HepG2 (cell line): ENCODE results near the gene SMAD7. TPM values are rescaled to one million over a fixed set of nuclear protein-coding genes. Genes with fewer than 3 reads are reported as not detected.

Experiments
- AHR ChIP-seq: IDR thresholded peaks from 2 replicates; pipeline ENCODE4 v1.6.1; 2018; ENCODE audit warnings: missing genetic modification reagents, missing compliant biosample characterization
- E2F1 ChIP-seq: sonication (generic); formaldehyde crosslinking; IDR thresholded peaks from 2 replicates; pipeline ENCODE4 v1.5.0; 2020; ENCODE audit warnings: missing genetic modification reagents
- ELF4 ChIP-seq: sonication (generic); formaldehyde crosslinking; IDR thresholded peaks from 2 replicates; pipeline ENCODE4 v1.5.0; 2020; ENCODE audit warnings: missing genetic modification reagents, mild to moderate bottlenecking, moderate library complexity, borderline replicate concordance
- FOXA1 ChIP-seq, 2 experiments: fragments of 450-650 bp in 1 of 2; sonication (generic) in 1 of 2; formaldehyde crosslinking in 1 of 2; IDR thresholded peaks; 2 replicates each; pipeline versions ENCODE4 v1.4.0 to v1.6.1; 2016 to 2020; ENCODE audit warnings: missing genetic modification reagents in 1 of 2
- FOXK2 ChIP-seq: fragments of 450-650 bp; IDR thresholded peaks from 2 replicates; pipeline ENCODE4 v1.6.1; 2016
- GATA4 ChIP-seq: sonication (generic); IDR thresholded peaks from 2 replicates; pipeline ENCODE4 v1.6.1; 2016; ENCODE audit warnings: antibody characterized with exemption, low read depth, borderline replicate concordance
- MATR3 ChIP-seq: sonication (generic); formaldehyde crosslinking; IDR thresholded peaks from 2 replicates; pipeline ENCODE4 v1.4.0; 2020; ENCODE audit warnings: missing genetic modification reagents
- MED1 ChIP-seq: sonication (generic); formaldehyde crosslinking; IDR thresholded peaks from 2 replicates; pipeline ENCODE4 v1.4.0; 2020; ENCODE audit warnings: missing genetic modification reagents
- MEIS2 ChIP-seq: sonication (generic); formaldehyde crosslinking; IDR thresholded peaks from 2 replicates; pipeline ENCODE4 v1.9.0; 2021; ENCODE audit warnings: mild to moderate bottlenecking, missing genetic modification reagents
- NR3C1 ChIP-seq: sonication (generic); formaldehyde crosslinking; IDR thresholded peaks from 2 replicates; pipeline ENCODE4 v1.4.0; 2020; ENCODE audit warnings: missing genetic modification reagents
- PRPF4 ChIP-seq: fragments of 200-400 bp; formaldehyde crosslinking; IDR thresholded peaks from 2 replicates; pipeline ENCODE4 v1.6.1; 2016; ENCODE audit warnings: low read length, low read depth; ENCODE audit not compliant: poor library complexity, severe bottlenecking
- SMC3 ChIP-seq: IDR thresholded peaks from 2 replicates; pipeline ENCODE4 v1.6.1; 2011; ENCODE audit warnings: low read length, improper control_type of control experiment
- SYNCRIP ChIP-seq: fragments of 200-400 bp; formaldehyde crosslinking; IDR thresholded peaks from 2 replicates; pipeline ENCODE4 v1.6.1; 2018; ENCODE audit warnings: mild to moderate bottlenecking, low read depth, low read length; ENCODE audit not compliant: insufficient read depth
- TERF1 ChIP-seq: sonication (generic); formaldehyde crosslinking; IDR thresholded peaks from 2 replicates; pipeline ENCODE4 v1.8.0; 2022; ENCODE audit warnings: mild to moderate bottlenecking, missing genetic modification reagents, moderate library complexity
- TOE1 ChIP-seq: sonication (generic); formaldehyde crosslinking; IDR thresholded peaks from 2 replicates; pipeline ENCODE4 v1.4.0; 2020; ENCODE audit warnings: mild to moderate bottlenecking, missing genetic modification reagents
- TSC22D2 ChIP-seq: sonication (generic); formaldehyde crosslinking; IDR thresholded peaks from 2 replicates; pipeline ENCODE4 v1.5.1; 2020; ENCODE audit warnings: missing genetic modification reagents, mild to moderate bottlenecking, borderline replicate concordance
- ZNF44 ChIP-seq: sonication (generic); formaldehyde crosslinking; IDR thresholded peaks from 2 replicates; pipeline ENCODE4 v1.5.1; 2020; ENCODE audit warnings: mild to moderate bottlenecking, missing genetic modification reagents
- ZNF446 ChIP-seq: sonication (generic); formaldehyde crosslinking; IDR thresholded peaks from 2 replicates; pipeline ENCODE4 v1.5.0; 2020; ENCODE audit warnings: mild to moderate bottlenecking, missing genetic modification reagents
- ZNF558 ChIP-seq: sonication (generic); formaldehyde crosslinking; IDR thresholded peaks from 2 replicates; pipeline ENCODE4 v1.9.0; 2022; ENCODE audit warnings: mild to moderate bottlenecking, missing genetic modification reagents, borderline replicate concordance
- ZNF749 ChIP-seq: sonication (generic); formaldehyde crosslinking; IDR thresholded peaks from 2 replicates; pipeline ENCODE4 v1.8.0; 2022; ENCODE audit warnings: mild to moderate bottlenecking, missing genetic modification reagents, moderate library complexity, borderline replicate concordance
- polyA plus RNA-seq, 8 experiments: library from polyadenylated mRNA; depleted of rRNA in 3 of 8; stranded (reverse) in 7 of 8; unstranded in 1 of 8; fragments of >200 nt; fragmentation: Illumina TruSeq in 4 of 8; extraction: Trizol in 4 of 8; gene quantifications; 2 replicates each; pipeline versions ENCODE4 v1.2.1 to v1.2.3, GENCODE V29; 2011 to 2016; ENCODE audit warnings: low read depth in 4 of 8, missing spikeins in 1 of 8, mixed read lengths in 1 of 8; ENCODE audit not compliant: insufficient read depth in 1 of 8
- total RNA-seq, 5 experiments: library from RNA; depleted of rRNA; stranded (reverse); fragments of >200 nt; fragmentation: Illumina TruSeq; extraction: Trizol; gene quantifications; 2 replicates each; pipeline ENCODE4 v1.2.3, GENCODE V29; 2016; ENCODE audit warnings: low read depth in 1 of 5
- TF ChIP-seq, protein P1 (sequence below): sonication (generic); formaldehyde crosslinking; IDR thresholded peaks from 2 replicates; pipeline ENCODE4 v1.4.0; 2020; ENCODE audit warnings: missing genetic modification reagents
- TF ChIP-seq, protein P2 (sequence below): sonication (generic); formaldehyde crosslinking; IDR thresholded peaks from 2 replicates; pipeline ENCODE4 v1.9.0; 2022; ENCODE audit warnings: low read depth, missing genetic modification reagents

The SMAD7 gene
- total and polyA plus RNA-seq, 2 of the 13 experiments (the other 11 are each of a cell fraction or from before 2014, with no cell fraction given): 17.4 to 24.7 TPM

GRCh38 chr18:48893608-48894600 is 56.9 kb downstream of the SMAD7 start (continued):
- TF ChIP-seq ZNF44 (CRISPR knock-in tag) (peak; percentile 33; the same call in 1 of the 2 replicates), FOXA1 (IDR thresholded peaks at IDR 0.05) (no peak), FOXA1 (CRISPR knock-in tag; IDR thresholded peaks at IDR 0.05) (no peak), TSC22D2 (no peak), GATA4 (no peak), TERF1 (CRISPR knock-in tag) (no peak), MEIS2 (CRISPR knock-in tag) (peak; percentile 26; the same call in 1 of the 2 replicates), AHR (CRISPR knock-in tag) (no peak; the same call in 1 of the 2 replicates), SMC3 (no peak), PRPF4 (no peak), ZNF558 (CRISPR knock-in tag) (no peak), MATR3 (CRISPR knock-in tag) (no peak), ZNF749 (no peak), SYNCRIP (no peak), TOE1 (CRISPR knock-in tag) (no peak), ZNF446 (CRISPR knock-in tag) (no peak), E2F1 (CRISPR knock-in tag) (no peak), MED1 (CRISPR knock-in tag) (peak; percentile 92), NR3C1 (no peak), FOXK2 (no peak), ELF4 (no peak)
- TF ChIP-seq, protein P1, sequence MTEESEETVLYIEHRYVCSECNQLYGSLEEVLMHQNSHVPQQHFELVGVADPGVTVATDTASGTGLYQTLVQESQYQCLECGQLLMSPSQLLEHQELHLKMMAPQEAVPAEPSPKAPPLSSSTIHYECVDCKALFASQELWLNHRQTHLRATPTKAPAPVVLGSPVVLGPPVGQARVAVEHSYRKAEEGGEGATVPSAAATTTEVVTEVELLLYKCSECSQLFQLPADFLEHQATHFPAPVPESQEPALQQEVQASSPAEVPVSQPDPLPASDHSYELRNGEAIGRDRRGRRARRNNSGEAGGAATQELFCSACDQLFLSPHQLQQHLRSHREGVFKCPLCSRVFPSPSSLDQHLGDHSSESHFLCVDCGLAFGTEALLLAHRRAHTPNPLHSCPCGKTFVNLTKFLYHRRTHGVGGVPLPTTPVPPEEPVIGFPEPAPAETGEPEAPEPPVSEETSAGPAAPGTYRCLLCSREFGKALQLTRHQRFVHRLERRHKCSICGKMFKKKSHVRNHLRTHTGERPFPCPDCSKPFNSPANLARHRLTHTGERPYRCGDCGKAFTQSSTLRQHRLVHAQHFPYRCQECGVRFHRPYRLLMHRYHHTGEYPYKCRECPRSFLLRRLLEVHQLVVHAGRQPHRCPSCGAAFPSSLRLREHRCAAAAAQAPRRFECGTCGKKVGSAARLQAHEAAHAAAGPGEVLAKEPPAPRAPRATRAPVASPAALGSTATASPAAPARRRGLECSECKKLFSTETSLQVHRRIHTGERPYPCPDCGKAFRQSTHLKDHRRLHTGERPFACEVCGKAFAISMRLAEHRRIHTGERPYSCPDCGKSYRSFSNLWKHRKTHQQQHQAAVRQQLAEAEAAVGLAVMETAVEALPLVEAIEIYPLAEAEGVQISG (CRISPR knock-in tag): no peak; the same call in 1 of the 2 replicates
- TF ChIP-seq, protein P2, sequence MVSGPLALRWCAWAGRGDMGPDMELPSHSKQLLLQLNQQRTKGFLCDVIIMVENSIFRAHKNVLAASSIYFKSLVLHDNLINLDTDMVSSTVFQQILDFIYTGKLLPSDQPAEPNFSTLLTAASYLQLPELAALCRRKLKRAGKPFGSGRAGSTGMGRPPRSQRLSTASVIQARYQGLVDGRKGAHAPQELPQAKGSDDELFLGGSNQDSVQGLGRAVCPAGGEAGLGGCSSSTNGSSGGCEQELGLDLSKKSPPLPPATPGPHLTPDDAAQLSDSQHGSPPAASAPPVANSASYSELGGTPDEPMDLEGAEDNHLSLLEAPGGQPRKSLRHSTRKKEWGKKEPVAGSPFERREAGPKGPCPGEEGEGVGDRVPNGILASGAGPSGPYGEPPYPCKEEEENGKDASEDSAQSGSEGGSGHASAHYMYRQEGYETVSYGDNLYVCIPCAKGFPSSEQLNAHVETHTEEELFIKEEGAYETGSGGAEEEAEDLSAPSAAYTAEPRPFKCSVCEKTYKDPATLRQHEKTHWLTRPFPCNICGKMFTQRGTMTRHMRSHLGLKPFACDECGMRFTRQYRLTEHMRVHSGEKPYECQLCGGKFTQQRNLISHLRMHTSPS (CRISPR knock-in tag): peak; percentile 80
